Liver (tissue), 9 donors: ENCODE data around the gene CBR3. TPM values are rescaled to one million over a fixed set of nuclear protein-coding genes. Genes with fewer than 3 reads are reported as not detected.

Experiments
- DNase-seq: peaks from one replicate; pipeline ENCODE4 v3.0.0-alpha.2; 2017; ENCODE audit warnings: low spot score
- H3K27ac ChIP-seq, 2 donors: one replicate each; pipeline ENCODE4 v1.7.0; 2013; ENCODE audit warnings: inconsistent platforms in 2 of 2, low read length in 2 of 2, control low read depth in 1 of 2, low read depth in 1 of 2, mild to moderate bottlenecking in 1 of 2
- H3K27me3 ChIP-seq, 4 donors: one replicate each; pipeline versions ENCODE4 v1.6.1 to v1.7.0; 2013; ENCODE audit warnings: low read length in 3 of 4, inconsistent platforms in 1 of 4, mild to moderate bottlenecking in 1 of 4, moderate library complexity in 1 of 4; ENCODE audit not compliant: control insufficient read depth in 4 of 4, insufficient read depth in 4 of 4
- H3K36me3 ChIP-seq, 4 donors: one replicate each; pipeline versions ENCODE4 v1.6.1 to v1.7.0; 2013; ENCODE audit warnings: low read length in 3 of 4, mild to moderate bottlenecking in 3 of 4, low read depth in 1 of 4, moderate library complexity in 1 of 4; ENCODE audit not compliant: control insufficient read depth in 4 of 4, insufficient read depth in 3 of 4
- H3K4me1 ChIP-seq, 4 donors: one replicate each; pipeline versions ENCODE4 v1.6.1 to v1.7.0; 2013; ENCODE audit warnings: low read length in 3 of 4, mild to moderate bottlenecking in 3 of 4, moderate library complexity in 1 of 4; ENCODE audit not compliant: control insufficient read depth in 4 of 4, insufficient read depth in 4 of 4
- H3K4me3 ChIP-seq, 3 donors: one replicate each; pipeline versions ENCODE4 v1.6.1 to v1.7.0; 2013; ENCODE audit warnings: low read length in 3 of 3, control low read depth in 1 of 3, low read depth in 1 of 3, mild to moderate bottlenecking in 1 of 3
- H3K9ac ChIP-seq, 2 donors: one replicate each; pipeline ENCODE4 v1.7.0; 2013; ENCODE audit warnings: low read length in 2 of 2, mild to moderate bottlenecking in 2 of 2, moderate library complexity in 2 of 2, control low read depth in 1 of 2, low read depth in 1 of 2
- H3K9me3 ChIP-seq, 4 donors: one replicate each; pipeline versions ENCODE4 v1.6.1 to v1.7.0; 2013; ENCODE audit warnings: low read length in 3 of 4; ENCODE audit not compliant: control insufficient read depth in 4 of 4
- EGR1 ChIP-seq, 2 donors: IDR thresholded peaks; 2 replicates each; pipeline ENCODE4 v1.6.1; 2016 to 2018; ENCODE audit warnings: antibody characterized with exemption in 2 of 2, low read depth in 2 of 2
- FOXA1 ChIP-seq: IDR thresholded peaks from 2 replicates; pipeline ENCODE4 v1.6.1; 2016; ENCODE audit warnings: antibody characterized with exemption
- FOXA2 ChIP-seq: IDR thresholded peaks from 2 replicates; pipeline ENCODE4 v1.6.1; 2016; ENCODE audit warnings: antibody characterized with exemption
- GABPA ChIP-seq, 2 donors: IDR thresholded peaks in 1 of 2; conservative IDR thresholded peaks in 1 of 2; 2 replicates each; pipeline ENCODE4 v1.6.1; 2016; ENCODE audit warnings: antibody characterized with exemption in 2 of 2, mild to moderate bottlenecking in 1 of 2, moderate library complexity in 1 of 2
- HNF4A ChIP-seq, 2 donors: conservative IDR thresholded peaks; 2 replicates each; pipeline ENCODE4 v1.6.1; 2016; ENCODE audit warnings: antibody characterized with exemption in 2 of 2, mild to moderate bottlenecking in 2 of 2
- HNF4G ChIP-seq: IDR thresholded peaks from 2 replicates; pipeline ENCODE4 v1.6.1; 2016; ENCODE audit warnings: antibody characterized with exemption
- JUND ChIP-seq, 2 donors: IDR thresholded peaks; 2 replicates each; pipeline ENCODE4 v1.6.1; 2016; ENCODE audit warnings: antibody characterized with exemption in 2 of 2
- NR2F2 ChIP-seq: IDR thresholded peaks from 2 replicates; pipeline ENCODE4 v1.6.1; 2016; ENCODE audit warnings: antibody characterized with exemption
- RAD21 ChIP-seq, 2 donors: IDR thresholded peaks; 2 replicates each; pipeline ENCODE4 v1.6.1; 2016; ENCODE audit warnings: antibody characterized with exemption in 2 of 2, mild to moderate bottlenecking in 2 of 2
- RXRA ChIP-seq, 2 donors: IDR thresholded peaks; 2 replicates each; pipeline ENCODE4 v1.6.1; 2017 to 2018; ENCODE audit warnings: antibody characterized with exemption in 2 of 2, mild to moderate bottlenecking in 1 of 2
- SP1 ChIP-seq: IDR thresholded peaks from 2 replicates; pipeline ENCODE4 v1.6.1; 2018; ENCODE audit warnings: antibody characterized with exemption, mild to moderate bottlenecking
- TAF1 ChIP-seq: conservative IDR thresholded peaks from 2 replicates; pipeline ENCODE4 v1.6.1; 2016; ENCODE audit warnings: antibody characterized with exemption, mild to moderate bottlenecking
- YY1 ChIP-seq: IDR thresholded peaks from 2 replicates; pipeline ENCODE4 v1.6.1; 2016; ENCODE audit warnings: antibody characterized with exemption, mild to moderate bottlenecking
- WGBS: extraction: QIAGEN DNeasy Blood & Tissue Kit; methylation state at CpG from one replicate; pipeline ENCODE4 v1.1.7; 2013; 5-methylcytosine and 5-hydroxymethylcytosine counted together
- polyA plus RNA-seq, 2 donors: library from polyadenylated mRNA; stranded (reverse) in 1 of 2; unstranded in 1 of 2; fragments of 200-250 nt in 1 of 2; fragments of >200 nt in 1 of 2; fragmentation: Nextera tagmentation in 1 of 2; extraction: Ambion mirVana in 1 of 2; gene quantifications; one replicate each; pipeline versions ENCODE4 v1.2.1 to v1.2.3, GENCODE V29; 2013 to 2015
- total RNA-seq, 2 donors: library from RNA; depleted of rRNA; stranded (reverse); fragments of >200 nt; gene quantifications; one replicate each; pipeline ENCODE4 v1.2.3, GENCODE V29; 2014
- TF ChIP-seq, protein P1 (sequence below): IDR thresholded peaks from 2 replicates; pipeline ENCODE4 v1.6.1; 2016; ENCODE audit warnings: antibody characterized with exemption
- TF ChIP-seq, protein P2 (sequence below): fragments of 150-350 bp; IDR thresholded peaks from 2 replicates; pipeline ENCODE4 v1.5.1; 2017; ENCODE audit warnings: improper control_type of control experiment, low read depth, low read length; ENCODE audit not compliant: missing input control
- TF ChIP-seq, protein P3 (sequence below): IDR thresholded peaks from 2 replicates; pipeline ENCODE4 v1.6.1; 2016; ENCODE audit warnings: antibody characterized with exemption
- TF ChIP-seq, protein P4 (sequence below): IDR thresholded peaks from 2 replicates; pipeline ENCODE4 v1.6.1; 2016; ENCODE audit warnings: antibody characterized with exemption, mild to moderate bottlenecking
- TF ChIP-seq, protein P5 (sequence below): IDR thresholded peaks from 2 replicates; pipeline ENCODE4 v1.6.1; 2016; ENCODE audit warnings: antibody characterized with exemption
- donor health status: healthy.
- donor health status: healthy.
- donor health status: healthy.
- donor health status: healthy.
- donor health status: healthy.

The CBR3 gene
- total and polyA plus RNA-seq, 4 donors: 0.31 to 0.70 (median 0.47) TPM

DNA sequence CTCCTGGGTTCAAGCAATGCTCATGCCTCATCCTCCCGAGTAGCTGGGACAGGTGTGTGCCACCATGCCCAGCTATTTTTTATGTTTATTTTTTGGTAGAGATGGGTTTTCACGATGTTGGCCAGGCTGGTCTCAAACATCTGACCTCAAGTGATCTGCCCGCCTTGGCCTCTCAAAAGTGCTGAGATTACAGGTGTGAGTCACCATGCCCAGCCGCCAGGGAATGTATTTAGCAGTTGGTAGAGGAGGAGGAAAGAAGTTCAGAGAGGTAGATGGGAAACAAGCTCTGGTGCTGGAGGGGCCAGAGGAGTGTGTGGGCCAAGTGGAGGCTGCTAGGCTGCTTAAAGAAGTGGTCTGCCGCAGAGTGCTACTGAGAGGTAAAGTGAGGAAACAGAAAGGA is 27.8 kb downstream of the CBR3 start:
- Histone ChIP-seq H3K27ac (no peak overlapping the region), H3K27me3 (no peaks in the 10 kb centered on the region), H3K36me3 (no peaks in the 10 kb centered on the region), H3K9ac (no peak overlapping the region), H3K4me1 (peaks cover 4 to 23% (median 8%) of the 10 kb centered on the region in 4 donors), H3K9me3 (no peaks in the 10 kb centered on the region), H3K4me3 (no peak overlapping the region)
- no peak for DNase-seq
- no peak for TF ChIP-seq RAD21 (IDR thresholded peaks at IDR 0.05)
- TF ChIP-seq SP1: no peak
- no peak for TF ChIP-seq GABPA (IDR thresholded peaks at IDR 0.05 in 1 of 2, conservative IDR thresholded peaks at IDR 0.05 in 1 of 2)
- no peak for TF ChIP-seq HNF4G
- no peak for TF ChIP-seq YY1
- no peak for TF ChIP-seq FOXA1
- TF ChIP-seq JUND (IDR thresholded peaks at IDR 0.05): no peak
- no peak for TF ChIP-seq EGR1 (IDR thresholded peaks at IDR 0.05; ENCODE audit: low read depth in 2 of 2)
- TF ChIP-seq, protein P1, sequence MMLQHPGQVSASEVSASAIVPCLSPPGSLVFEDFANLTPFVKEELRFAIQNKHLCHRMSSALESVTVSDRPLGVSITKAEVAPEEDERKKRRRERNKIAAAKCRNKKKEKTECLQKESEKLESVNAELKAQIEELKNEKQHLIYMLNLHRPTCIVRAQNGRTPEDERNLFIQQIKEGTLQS: no peak
- TF ChIP-seq, protein P2, sequence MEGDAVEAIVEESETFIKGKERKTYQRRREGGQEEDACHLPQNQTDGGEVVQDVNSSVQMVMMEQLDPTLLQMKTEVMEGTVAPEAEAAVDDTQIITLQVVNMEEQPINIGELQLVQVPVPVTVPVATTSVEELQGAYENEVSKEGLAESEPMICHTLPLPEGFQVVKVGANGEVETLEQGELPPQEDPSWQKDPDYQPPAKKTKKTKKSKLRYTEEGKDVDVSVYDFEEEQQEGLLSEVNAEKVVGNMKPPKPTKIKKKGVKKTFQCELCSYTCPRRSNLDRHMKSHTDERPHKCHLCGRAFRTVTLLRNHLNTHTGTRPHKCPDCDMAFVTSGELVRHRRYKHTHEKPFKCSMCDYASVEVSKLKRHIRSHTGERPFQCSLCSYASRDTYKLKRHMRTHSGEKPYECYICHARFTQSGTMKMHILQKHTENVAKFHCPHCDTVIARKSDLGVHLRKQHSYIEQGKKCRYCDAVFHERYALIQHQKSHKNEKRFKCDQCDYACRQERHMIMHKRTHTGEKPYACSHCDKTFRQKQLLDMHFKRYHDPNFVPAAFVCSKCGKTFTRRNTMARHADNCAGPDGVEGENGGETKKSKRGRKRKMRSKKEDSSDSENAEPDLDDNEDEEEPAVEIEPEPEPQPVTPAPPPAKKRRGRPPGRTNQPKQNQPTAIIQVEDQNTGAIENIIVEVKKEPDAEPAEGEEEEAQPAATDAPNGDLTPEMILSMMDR: no peak
- no peak for TF ChIP-seq TAF1
- TF ChIP-seq, protein P3, sequence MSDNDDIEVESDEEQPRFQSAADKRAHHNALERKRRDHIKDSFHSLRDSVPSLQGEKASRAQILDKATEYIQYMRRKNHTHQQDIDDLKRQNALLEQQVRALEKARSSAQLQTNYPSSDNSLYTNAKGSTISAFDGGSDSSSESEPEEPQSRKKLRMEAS: no peak
- no peak for TF ChIP-seq NR2F2
- TF ChIP-seq HNF4A (conservative IDR thresholded peaks at IDR 0.05): no peak
- TF ChIP-seq RXRA (IDR thresholded peaks at IDR 0.05): no peak
- TF ChIP-seq, protein P4, sequence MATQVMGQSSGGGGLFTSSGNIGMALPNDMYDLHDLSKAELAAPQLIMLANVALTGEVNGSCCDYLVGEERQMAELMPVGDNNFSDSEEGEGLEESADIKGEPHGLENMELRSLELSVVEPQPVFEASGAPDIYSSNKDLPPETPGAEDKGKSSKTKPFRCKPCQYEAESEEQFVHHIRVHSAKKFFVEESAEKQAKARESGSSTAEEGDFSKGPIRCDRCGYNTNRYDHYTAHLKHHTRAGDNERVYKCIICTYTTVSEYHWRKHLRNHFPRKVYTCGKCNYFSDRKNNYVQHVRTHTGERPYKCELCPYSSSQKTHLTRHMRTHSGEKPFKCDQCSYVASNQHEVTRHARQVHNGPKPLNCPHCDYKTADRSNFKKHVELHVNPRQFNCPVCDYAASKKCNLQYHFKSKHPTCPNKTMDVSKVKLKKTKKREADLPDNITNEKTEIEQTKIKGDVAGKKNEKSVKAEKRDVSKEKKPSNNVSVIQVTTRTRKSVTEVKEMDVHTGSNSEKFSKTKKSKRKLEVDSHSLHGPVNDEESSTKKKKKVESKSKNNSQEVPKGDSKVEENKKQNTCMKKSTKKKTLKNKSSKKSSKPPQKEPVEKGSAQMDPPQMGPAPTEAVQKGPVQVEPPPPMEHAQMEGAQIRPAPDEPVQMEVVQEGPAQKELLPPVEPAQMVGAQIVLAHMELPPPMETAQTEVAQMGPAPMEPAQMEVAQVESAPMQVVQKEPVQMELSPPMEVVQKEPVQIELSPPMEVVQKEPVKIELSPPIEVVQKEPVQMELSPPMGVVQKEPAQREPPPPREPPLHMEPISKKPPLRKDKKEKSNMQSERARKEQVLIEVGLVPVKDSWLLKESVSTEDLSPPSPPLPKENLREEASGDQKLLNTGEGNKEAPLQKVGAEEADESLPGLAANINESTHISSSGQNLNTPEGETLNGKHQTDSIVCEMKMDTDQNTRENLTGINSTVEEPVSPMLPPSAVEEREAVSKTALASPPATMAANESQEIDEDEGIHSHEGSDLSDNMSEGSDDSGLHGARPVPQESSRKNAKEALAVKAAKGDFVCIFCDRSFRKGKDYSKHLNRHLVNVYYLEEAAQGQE: no peak
- TF ChIP-seq, protein P5, sequence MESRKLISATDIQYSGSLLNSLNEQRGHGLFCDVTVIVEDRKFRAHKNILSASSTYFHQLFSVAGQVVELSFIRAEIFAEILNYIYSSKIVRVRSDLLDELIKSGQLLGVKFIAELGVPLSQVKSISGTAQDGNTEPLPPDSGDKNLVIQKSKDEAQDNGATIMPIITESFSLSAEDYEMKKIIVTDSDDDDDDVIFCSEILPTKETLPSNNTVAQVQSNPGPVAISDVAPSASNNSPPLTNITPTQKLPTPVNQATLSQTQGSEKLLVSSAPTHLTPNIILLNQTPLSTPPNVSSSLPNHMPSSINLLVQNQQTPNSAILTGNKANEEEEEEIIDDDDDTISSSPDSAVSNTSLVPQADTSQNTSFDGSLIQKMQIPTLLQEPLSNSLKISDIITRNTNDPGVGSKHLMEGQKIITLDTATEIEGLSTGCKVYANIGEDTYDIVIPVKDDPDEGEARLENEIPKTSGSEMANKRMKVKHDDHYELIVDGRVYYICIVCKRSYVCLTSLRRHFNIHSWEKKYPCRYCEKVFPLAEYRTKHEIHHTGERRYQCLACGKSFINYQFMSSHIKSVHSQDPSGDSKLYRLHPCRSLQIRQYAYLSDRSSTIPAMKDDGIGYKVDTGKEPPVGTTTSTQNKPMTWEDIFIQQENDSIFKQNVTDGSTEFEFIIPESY: no peak
- no peak for TF ChIP-seq FOXA2
- 95% methylated on average over 5 of the region's 5 CpGs for WGBS
